Measurements from ENCODE around the gene EIF4G1.

DNA sequence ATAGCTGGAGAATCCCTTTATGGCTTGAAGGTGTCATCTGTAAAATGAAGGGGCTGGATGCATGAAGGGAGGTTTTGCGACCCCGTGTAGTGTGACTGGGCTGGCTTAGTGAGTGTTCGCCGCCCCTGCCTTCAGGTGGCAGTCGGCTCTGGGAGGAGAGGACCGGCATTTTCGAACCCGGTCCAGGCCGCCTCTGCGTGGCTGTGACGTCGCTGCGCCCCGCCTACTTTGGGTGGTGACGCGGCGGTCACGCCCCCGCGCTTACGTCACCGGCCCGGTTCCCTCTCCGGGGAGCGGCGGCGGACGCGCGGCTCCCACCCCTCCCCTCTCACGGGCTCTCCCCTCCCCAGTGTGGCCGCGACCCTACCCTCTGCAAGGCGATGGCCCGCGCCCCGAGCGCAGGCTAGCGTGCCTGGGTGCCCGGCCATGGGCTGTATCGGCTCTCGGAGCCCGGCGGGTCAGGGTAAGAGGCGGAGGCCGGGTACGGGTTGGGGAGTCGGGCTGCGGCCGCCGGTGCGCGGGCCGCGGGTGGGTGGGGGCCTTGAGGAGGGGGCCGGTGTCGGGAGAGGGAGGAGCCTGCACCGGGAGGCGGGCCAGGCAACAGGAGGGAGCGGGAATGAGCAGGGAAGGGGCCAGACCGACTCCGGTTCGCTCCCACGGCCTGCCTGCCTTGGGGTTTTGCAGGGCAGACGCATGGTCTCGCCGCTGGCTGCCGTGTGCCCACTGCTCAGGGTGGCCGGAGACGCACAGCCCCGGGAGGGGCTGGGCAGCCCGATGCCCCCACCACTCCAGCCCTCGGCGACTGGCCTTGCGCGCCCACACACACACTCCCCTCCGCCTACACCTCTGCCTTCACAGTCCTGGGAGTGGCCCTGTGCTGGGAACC is 21.5 kb downstream of the EIF4G1 start:
- TF ChIP-seq, protein P1, sequence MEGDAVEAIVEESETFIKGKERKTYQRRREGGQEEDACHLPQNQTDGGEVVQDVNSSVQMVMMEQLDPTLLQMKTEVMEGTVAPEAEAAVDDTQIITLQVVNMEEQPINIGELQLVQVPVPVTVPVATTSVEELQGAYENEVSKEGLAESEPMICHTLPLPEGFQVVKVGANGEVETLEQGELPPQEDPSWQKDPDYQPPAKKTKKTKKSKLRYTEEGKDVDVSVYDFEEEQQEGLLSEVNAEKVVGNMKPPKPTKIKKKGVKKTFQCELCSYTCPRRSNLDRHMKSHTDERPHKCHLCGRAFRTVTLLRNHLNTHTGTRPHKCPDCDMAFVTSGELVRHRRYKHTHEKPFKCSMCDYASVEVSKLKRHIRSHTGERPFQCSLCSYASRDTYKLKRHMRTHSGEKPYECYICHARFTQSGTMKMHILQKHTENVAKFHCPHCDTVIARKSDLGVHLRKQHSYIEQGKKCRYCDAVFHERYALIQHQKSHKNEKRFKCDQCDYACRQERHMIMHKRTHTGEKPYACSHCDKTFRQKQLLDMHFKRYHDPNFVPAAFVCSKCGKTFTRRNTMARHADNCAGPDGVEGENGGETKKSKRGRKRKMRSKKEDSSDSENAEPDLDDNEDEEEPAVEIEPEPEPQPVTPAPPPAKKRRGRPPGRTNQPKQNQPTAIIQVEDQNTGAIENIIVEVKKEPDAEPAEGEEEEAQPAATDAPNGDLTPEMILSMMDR (IDR thresholded peaks at IDR 0.05), result no peak
- peak; percentile 43 for TF ChIP-seq EP300 (IDR thresholded peaks at IDR 0.05)

All from suprapubic skin (tissue), 3 donors.